GM20000 (cell line): ENCODE measurements around the gene KIAA0513.

Source experiments
- DNase-seq: peaks from one replicate; pipeline ENCODE4 v3.0.0; 2012; ENCODE audit warnings: low spot score
- CTCF ChIP-seq: IDR thresholded peaks from 2 replicates; pipeline ENCODE4 v1.5.1; 2012; ENCODE audit warnings: mild to moderate bottlenecking, control low read depth; ENCODE audit errors: extremely low read depth, missing control alignments

The KIAA0513 gene

GRCh38 chr16:85088570-85089199, 61.1 kb downstream of the KIAA0513 start:
- no peak for DNase-seq
- no peak for TF ChIP-seq CTCF

GRCh38 chr16:85089525-85089924, 61.9 kb downstream of the KIAA0513 start:
- DNase-seq: no peak
- TF ChIP-seq CTCF: no peak

GRCh38 chr16:85090181-85090580, 62.6 kb downstream of the KIAA0513 start:
- no peak for DNase-seq
- no peak for TF ChIP-seq CTCF

GRCh38 chr16:85090873-85091521, 63.4 kb downstream of the KIAA0513 start:
- DNase-seq: no peak
- no peak for TF ChIP-seq CTCF

GRCh38 chr16:85091522-85091910, 63.9 kb downstream of the KIAA0513 start:
- no peak for TF ChIP-seq CTCF
- DNase-seq: no peak

- DNase-seq: no peak
- TF ChIP-seq CTCF: no peak
Measured at GRCh38 chr16:85092309-85092708, 64.7 kb downstream of the KIAA0513 start.

- TF ChIP-seq CTCF: no peak
- no peak for DNase-seq
Measured at GRCh38 chr16:85092851-85093250, 65.3 kb downstream of the KIAA0513 start.
